HepG2 (cell line): Measurements from ENCODE around the gene RECQL5. TPM values are rescaled to one million over a fixed set of nuclear protein-coding genes. Genes with fewer than 3 reads are reported as not detected.

Source experiments
- ARID4A ChIP-seq: sonication (generic); formaldehyde crosslinking; IDR thresholded peaks from 2 replicates; pipeline ENCODE4 v1.5.0; 2020; ENCODE audit warnings: mild to moderate bottlenecking, missing genetic modification reagents, borderline replicate concordance
- DDIT3 ChIP-seq: sonication (generic); formaldehyde crosslinking; IDR thresholded peaks from 2 replicates; pipeline ENCODE4 v1.4.0; 2020; ENCODE audit warnings: mild to moderate bottlenecking, missing genetic modification reagents
- DRAP1 ChIP-seq: IDR thresholded peaks from 2 replicates; pipeline ENCODE4 v1.6.1; 2016; ENCODE audit warnings: missing genetic modification reagents, missing compliant biosample characterization
- ERF ChIP-seq: IDR thresholded peaks from 2 replicates; pipeline ENCODE4 v1.6.1; 2018; ENCODE audit warnings: missing biosample characterization, missing genetic modification reagents
- ETV5 ChIP-seq: IDR thresholded peaks from 2 replicates; pipeline ENCODE4 v1.6.1; 2018; ENCODE audit warnings: missing biosample characterization, missing genetic modification reagents, inconsistent platforms, borderline replicate concordance
- FIP1L1 ChIP-seq: fragments of 200-400 bp; formaldehyde crosslinking; IDR thresholded peaks from 2 replicates; pipeline ENCODE4 v1.6.1; 2018; ENCODE audit warnings: low read depth, mild to moderate bottlenecking, low read length, moderate library complexity, borderline replicate concordance; ENCODE audit not compliant: insufficient read depth
- FOXA3 ChIP-seq: IDR thresholded peaks from 2 replicates; pipeline ENCODE4 v1.6.1; 2016; ENCODE audit warnings: missing genetic modification reagents, missing compliant biosample characterization
- FOXJ3 ChIP-seq: sonication (generic); formaldehyde crosslinking; IDR thresholded peaks from 2 replicates; pipeline ENCODE4 v1.4.0; 2020; ENCODE audit warnings: missing genetic modification reagents, mild to moderate bottlenecking, borderline replicate concordance
- HDAC2 ChIP-seq: sonication (generic); formaldehyde crosslinking; IDR thresholded peaks from 2 replicates; pipeline ENCODE4 v1.4.0; 2020; ENCODE audit warnings: missing genetic modification reagents
- HNRNPL ChIP-seq: fragments of 200-400 bp; formaldehyde crosslinking; IDR thresholded peaks from 2 replicates; pipeline ENCODE4 v1.6.1; 2017; ENCODE audit warnings: mild to moderate bottlenecking, low read depth, low read length
- KDM1A ChIP-seq: IDR thresholded peaks from 2 replicates; pipeline ENCODE4 v1.6.1; 2016; ENCODE audit warnings: missing compliant biosample characterization
- MED1 ChIP-seq: sonication (generic); formaldehyde crosslinking; IDR thresholded peaks from 2 replicates; pipeline ENCODE4 v1.4.0; 2020; ENCODE audit warnings: missing genetic modification reagents
- MLX ChIP-seq: IDR thresholded peaks from 2 replicates; pipeline ENCODE4 v1.6.1; 2016
- STAT5B ChIP-seq: sonication (generic); formaldehyde crosslinking; IDR thresholded peaks from 2 replicates; pipeline ENCODE4 v1.4.0; 2020; ENCODE audit warnings: missing genetic modification reagents
- TCF7 ChIP-seq: sonication (generic); IDR thresholded peaks from 2 replicates; pipeline ENCODE4 v1.6.1; 2016; ENCODE audit warnings: antibody characterized with exemption, low read depth
- ZBTB43 ChIP-seq: sonication (generic); formaldehyde crosslinking; conservative IDR thresholded peaks from 2 replicates; pipeline ENCODE4 v1.4.0; 2020; ENCODE audit warnings: missing genetic modification reagents
- ZFY ChIP-seq: sonication (generic); formaldehyde crosslinking; IDR thresholded peaks from 2 replicates; pipeline ENCODE4 v1.4.0; 2020; ENCODE audit warnings: missing genetic modification reagents
- ZMYM3 ChIP-seq: sonication (generic); formaldehyde crosslinking; IDR thresholded peaks from 2 replicates; pipeline ENCODE4 v1.5.1; 2020; ENCODE audit warnings: mild to moderate bottlenecking, missing genetic modification reagents
- ZNF180 ChIP-seq: sonication (generic); formaldehyde crosslinking; IDR thresholded peaks from 2 replicates; pipeline ENCODE4 v1.4.0; 2020; ENCODE audit warnings: low read depth, missing genetic modification reagents, borderline replicate concordance
- ZNF335 ChIP-seq: sonication (generic); formaldehyde crosslinking; IDR thresholded peaks from 2 replicates; pipeline ENCODE4 v1.4.0; 2020; ENCODE audit warnings: missing genetic modification reagents
- ZNF510 ChIP-seq: sonication (generic); formaldehyde crosslinking; IDR thresholded peaks from 2 replicates; pipeline ENCODE4 v1.4.0; 2020; ENCODE audit warnings: low read depth, mild to moderate bottlenecking, missing genetic modification reagents
- ZNF564 ChIP-seq: sonication (generic); formaldehyde crosslinking; IDR thresholded peaks from 2 replicates; pipeline ENCODE4 v1.8.1; 2023; ENCODE audit warnings: mild to moderate bottlenecking, missing genetic modification reagents
- polyA plus RNA-seq, 8 experiments: library from polyadenylated mRNA; depleted of rRNA in 3 of 8; stranded (reverse) in 7 of 8; unstranded in 1 of 8; fragments of >200 nt; fragmentation: Illumina TruSeq in 4 of 8; extraction: Trizol in 4 of 8; gene quantifications; 2 replicates each; pipeline versions ENCODE4 v1.2.1 to v1.2.3, GENCODE V29; 2011 to 2016; ENCODE audit warnings: low read depth in 4 of 8, missing spikeins in 1 of 8, mixed read lengths in 1 of 8; ENCODE audit not compliant: insufficient read depth in 1 of 8
- total RNA-seq, 5 experiments: library from RNA; depleted of rRNA; stranded (reverse); fragments of >200 nt; fragmentation: Illumina TruSeq; extraction: Trizol; gene quantifications; 2 replicates each; pipeline ENCODE4 v1.2.3, GENCODE V29; 2016; ENCODE audit warnings: low read depth in 1 of 5

The RECQL5 gene
- total and polyA plus RNA-seq, 2 of the 13 experiments (the other 11 are each of a cell fraction or from before 2014, with no cell fraction given): 27.7 to 32.0 TPM

GRCh38 chr17:75697651-75698291 lies 30.8 kb upstream of the RECQL5 start (continued):
- TF ChIP-seq FOXJ3 (CRISPR knock-in tag): 0 out of 2 replicates have a peak, but pooled peaks have one; percentile 36
- TF ChIP-seq ZNF335 (CRISPR knock-in tag): 0 out of 2 replicates have a peak, but pooled peaks have one; percentile 35
- peak; percentile 24; the same call in 1 of the 2 replicates for TF ChIP-seq ARID4A (CRISPR knock-in tag)
- no peak for TF ChIP-seq DDIT3 (CRISPR knock-in tag)
- TF ChIP-seq ZFY: 0 out of 2 replicates have a peak, but pooled peaks have one; percentile 24
- peak; percentile 54; the same call in 1 of the 2 replicates for TF ChIP-seq HDAC2 (CRISPR knock-in tag)
- TF ChIP-seq STAT5B: no peak
- peak; percentile 94 for TF ChIP-seq HNRNPL
- 0 out of 2 replicates have a peak, but pooled peaks have one; percentile 51 for TF ChIP-seq ERF (CRISPR knock-in tag)
- TF ChIP-seq DRAP1 (CRISPR knock-in tag): peak; percentile 40; the same call in 1 of the 2 replicates
- peak; percentile 68 for TF ChIP-seq FOXA3 (CRISPR knock-in tag)
- TF ChIP-seq FIP1L1: 0 out of 2 replicates have a peak, but pooled peaks have one; percentile 88
- peak; percentile 86 for TF ChIP-seq TCF7
- peak; percentile 58; the same call in 1 of the 2 replicates for TF ChIP-seq MLX (CRISPR knock-in tag)
- TF ChIP-seq ZNF180 (CRISPR knock-in tag): no peak
- TF ChIP-seq MED1 (CRISPR knock-in tag): no peak
- TF ChIP-seq ZBTB43: no peak
- peak; percentile 68; the same call in 1 of the 2 replicates for TF ChIP-seq ZMYM3 (CRISPR knock-in tag)
- TF ChIP-seq ZNF510 (CRISPR knock-in tag): no peak
- TF ChIP-seq ZNF564: 0 out of 2 replicates have a peak, but pooled peaks have one; percentile 0
- peak; percentile 44; the same call in 1 of the 2 replicates for TF ChIP-seq ETV5
- 0 out of 2 replicates have a peak, but pooled peaks have one; percentile 34 for TF ChIP-seq KDM1A (CRISPR knock-in tag)
